Measurements from ENCODE around the gene FYCO1.

Gene FYCO1

GRCh38 chr3:46027021-46027705, 31.5 kb upstream of the FYCO1 start, which contains the start of gene XCR1:
XCR1 (minus strand) TSS chr3:46027483; CDS start chr3:46021947, 5,536 bp downstream.
- Histone ChIP-seq H3K9me3 (ENCODE audit: control insufficient read depth in 5 of 5, low read length in 5 of 5) (peaks cover 0 to 10% (median 10%) of the 10 kb centered on the region in 5 donors), H3K27ac (ENCODE audit: low read depth, low read length) (no peak within 1 kb of the TSS), H3K4me1 (ENCODE audit: control insufficient read depth in 5 of 5, insufficient read depth in 5 of 5, low read length in 5 of 5) (no peaks in the 10 kb centered on the region), H3K36me3 (ENCODE audit: control insufficient read depth in 5 of 5, insufficient read depth in 5 of 5, low read length in 5 of 5) (no peaks in the 10 kb centered on the region), H3K4me3 (ENCODE audit: low read depth in 1 of 5, low read length in 5 of 5) (no peak within 1 kb of the TSS), H3K27me3 (ENCODE audit: control insufficient read depth in 5 of 5, insufficient read depth in 4 of 5, low read length in 5 of 5) (no peaks in the 10 kb centered on the region), H3K9ac (ENCODE audit: low read length in 5 of 5) (no peak within 1 kb of the TSS)

- H3K36me3 ChIP-seq (ENCODE audit: control insufficient read depth in 5 of 5, insufficient read depth in 5 of 5, low read length in 5 of 5): no peaks in the 10 kb centered on the region
- no peak overlapping the region for H3K27ac ChIP-seq (ENCODE audit: low read depth, low read length)
- H3K4me3 ChIP-seq (ENCODE audit: low read depth in 1 of 5, low read length in 5 of 5): no peak overlapping the region
- H3K9me3 ChIP-seq (ENCODE audit: control insufficient read depth in 5 of 5, low read length in 5 of 5): peaks cover 0 to 10% (median 7%) of the 10 kb centered on the region in 5 donors
- H3K27me3 ChIP-seq (ENCODE audit: control insufficient read depth in 5 of 5, insufficient read depth in 4 of 5, low read length in 5 of 5): no peaks in the 10 kb centered on the region
- no peaks in the 10 kb centered on the region for H3K4me1 ChIP-seq (ENCODE audit: control insufficient read depth in 5 of 5, insufficient read depth in 5 of 5, low read length in 5 of 5)
- no peak overlapping the region for H3K9ac ChIP-seq (ENCODE audit: low read length in 5 of 5)
Observed at GRCh38 chr3:46025139-46025538, 29.5 kb upstream of the FYCO1 start.

GRCh38 chr3:46024131-46024530, 28.5 kb upstream of the FYCO1 start:
- Histone ChIP-seq H3K4me1 (ENCODE audit: control insufficient read depth in 5 of 5, insufficient read depth in 5 of 5, low read length in 5 of 5) (no peaks in the 10 kb centered on the region), H3K27ac (ENCODE audit: low read depth, low read length) (no peak overlapping the region), H3K4me3 (ENCODE audit: low read depth in 1 of 5, low read length in 5 of 5) (no peak overlapping the region)

GRCh38 chr3:46022909-46023785, 27.5 kb upstream of the FYCO1 start:
- Histone ChIP-seq H3K4me1 (ENCODE audit: control insufficient read depth in 5 of 5, insufficient read depth in 5 of 5, low read length in 5 of 5) (no peaks in the 10 kb centered on the region), H3K36me3 (ENCODE audit: control insufficient read depth in 5 of 5, insufficient read depth in 5 of 5, low read length in 5 of 5) (no peaks in the 10 kb centered on the region), H3K27ac (ENCODE audit: low read depth, low read length) (no peak overlapping the region), H3K27me3 (ENCODE audit: control insufficient read depth in 5 of 5, insufficient read depth in 4 of 5, low read length in 5 of 5) (no peaks in the 10 kb centered on the region), H3K9ac (ENCODE audit: low read length in 5 of 5) (no peak overlapping the region), H3K4me3 (ENCODE audit: low read depth in 1 of 5, low read length in 5 of 5) (no peak overlapping the region), H3K9me3 (ENCODE audit: control insufficient read depth in 5 of 5, low read length in 5 of 5) (peaks cover 0 to 9% (median 7%) of the 10 kb centered on the region in 5 donors)

More at GRCh38 chr3:46024131-46024530, 28.5 kb upstream of the FYCO1 start:
- no peak overlapping the region for H3K9ac ChIP-seq (ENCODE audit: low read length in 5 of 5)
- no peaks in the 10 kb centered on the region for H3K36me3 ChIP-seq (ENCODE audit: control insufficient read depth in 5 of 5, insufficient read depth in 5 of 5, low read length in 5 of 5)
- H3K27me3 ChIP-seq (ENCODE audit: control insufficient read depth in 5 of 5, insufficient read depth in 4 of 5, low read length in 5 of 5): no peaks in the 10 kb centered on the region
- peaks cover 0 to 10% (median 7%) of the 10 kb centered on the region in 5 donors for H3K9me3 ChIP-seq (ENCODE audit: control insufficient read depth in 5 of 5, low read length in 5 of 5)

- Histone ChIP-seq H3K36me3 (ENCODE audit: control insufficient read depth in 5 of 5, insufficient read depth in 5 of 5, low read length in 5 of 5) (no peaks in the 10 kb centered on the region), H3K4me1 (ENCODE audit: control insufficient read depth in 5 of 5, insufficient read depth in 5 of 5, low read length in 5 of 5) (no peaks in the 10 kb centered on the region), H3K27me3 (ENCODE audit: control insufficient read depth in 5 of 5, insufficient read depth in 4 of 5, low read length in 5 of 5) (no peaks in the 10 kb centered on the region), H3K9ac (ENCODE audit: low read length in 5 of 5) (no peak overlapping the region), H3K4me3 (ENCODE audit: low read depth in 1 of 5, low read length in 5 of 5) (no peak overlapping the region), H3K27ac (ENCODE audit: low read depth, low read length) (no peak overlapping the region), H3K9me3 (ENCODE audit: control insufficient read depth in 5 of 5, low read length in 5 of 5) (no peaks in the 10 kb centered on the region)
Observed at GRCh38 chr3:46021516-46021915, 25.9 kb upstream of the FYCO1 start.

- no peaks in the 10 kb centered on the region for H3K36me3 ChIP-seq (ENCODE audit: control insufficient read depth in 5 of 5, insufficient read depth in 5 of 5, low read length in 5 of 5)
- no peaks in the 10 kb centered on the region for H3K27me3 ChIP-seq (ENCODE audit: control insufficient read depth in 5 of 5, insufficient read depth in 4 of 5, low read length in 5 of 5)
- no peaks in the 10 kb centered on the region for H3K4me1 ChIP-seq (ENCODE audit: control insufficient read depth in 5 of 5, insufficient read depth in 5 of 5, low read length in 5 of 5)
- no peak overlapping the region for H3K4me3 ChIP-seq (ENCODE audit: low read depth in 1 of 5, low read length in 5 of 5)
- no peak overlapping the region for H3K27ac ChIP-seq (ENCODE audit: low read depth, low read length)
- no peaks in the 10 kb centered on the region for H3K9me3 ChIP-seq (ENCODE audit: control insufficient read depth in 5 of 5, low read length in 5 of 5)
- H3K9ac ChIP-seq (ENCODE audit: low read length in 5 of 5): no peak overlapping the region
Observed at GRCh38 chr3:46020766-46021510, 25.3 kb upstream of the FYCO1 start.

- no peak overlapping the region for H3K9ac ChIP-seq (ENCODE audit: low read length in 5 of 5)
- no peaks in the 10 kb centered on the region for H3K27me3 ChIP-seq (ENCODE audit: control insufficient read depth in 5 of 5, insufficient read depth in 4 of 5, low read length in 5 of 5)
- no peak overlapping the region for H3K4me3 ChIP-seq (ENCODE audit: low read depth in 1 of 5, low read length in 5 of 5)
- no peaks in the 10 kb centered on the region for H3K4me1 ChIP-seq (ENCODE audit: control insufficient read depth in 5 of 5, insufficient read depth in 5 of 5, low read length in 5 of 5)
- H3K27ac ChIP-seq (ENCODE audit: low read depth, low read length): no peak overlapping the region
- no peaks in the 10 kb centered on the region for H3K36me3 ChIP-seq (ENCODE audit: control insufficient read depth in 5 of 5, insufficient read depth in 5 of 5, low read length in 5 of 5)
- H3K9me3 ChIP-seq (ENCODE audit: control insufficient read depth in 5 of 5, low read length in 5 of 5): no peaks in the 10 kb centered on the region
Observed at GRCh38 chr3:46019707-46020106, 24.1 kb upstream of the FYCO1 start.

GRCh38 chr3:46017720-46018119, 22.1 kb upstream of the FYCO1 start:
- Histone ChIP-seq H3K36me3 (ENCODE audit: control insufficient read depth in 5 of 5, insufficient read depth in 5 of 5, low read length in 5 of 5) (no peaks in the 10 kb centered on the region), H3K9ac (ENCODE audit: low read length in 5 of 5) (no peak overlapping the region), H3K4me3 (ENCODE audit: low read depth in 1 of 5, low read length in 5 of 5) (no peak overlapping the region), H3K27ac (ENCODE audit: low read depth, low read length) (no peak overlapping the region), H3K9me3 (ENCODE audit: control insufficient read depth in 5 of 5, low read length in 5 of 5) (no peaks in the 10 kb centered on the region), H3K4me1 (ENCODE audit: control insufficient read depth in 5 of 5, insufficient read depth in 5 of 5, low read length in 5 of 5) (no peaks in the 10 kb centered on the region), H3K27me3 (ENCODE audit: control insufficient read depth in 5 of 5, insufficient read depth in 4 of 5, low read length in 5 of 5) (no peaks in the 10 kb centered on the region)

- Histone ChIP-seq H3K27ac (ENCODE audit: low read depth, low read length) (no peak overlapping the region), H3K36me3 (ENCODE audit: control insufficient read depth in 5 of 5, insufficient read depth in 5 of 5, low read length in 5 of 5) (no peaks in the 10 kb centered on the region), H3K4me3 (ENCODE audit: low read depth in 1 of 5, low read length in 5 of 5) (no peak overlapping the region), H3K9me3 (ENCODE audit: control insufficient read depth in 5 of 5, low read length in 5 of 5) (no peaks in the 10 kb centered on the region), H3K9ac (ENCODE audit: low read length in 5 of 5) (no peak overlapping the region), H3K27me3 (ENCODE audit: control insufficient read depth in 5 of 5, insufficient read depth in 4 of 5, low read length in 5 of 5) (no peaks in the 10 kb centered on the region), H3K4me1 (ENCODE audit: control insufficient read depth in 5 of 5, insufficient read depth in 5 of 5, low read length in 5 of 5) (no peaks in the 10 kb centered on the region)
Observed at GRCh38 chr3:46013316-46014094, 17.9 kb upstream of the FYCO1 start.
